Adrenal gland (tissue), 5 donors: ENCODE measurements around the gene EWSR1.

Experiments used
- POLR2A ChIP-seq, 2 donors: fragments of 450-650 bp; IDR thresholded peaks; one replicate each; pipeline ENCODE4 v1.6.1; 2017; ENCODE audit warnings: antibody characterized with exemption in 2 of 2, mild to moderate bottlenecking in 2 of 2, moderate library complexity in 1 of 2
- TF ChIP-seq, protein P1 (sequence below), 6 experiments: fragments of 450-650 bp in 4 of 6; fragments of 200-600 bp in 2 of 6; sonication (generic) in 1 of 6; IDR thresholded peaks; 1 replicate in 5 of 6; 2 replicates in 1 of 6; pipeline versions ENCODE4 v1.5.1 to v1.8.0; 2016 to 2021; ENCODE audit warnings: antibody characterized with exemption in 6 of 6, mild to moderate bottlenecking in 2 of 6, moderate library complexity in 1 of 6
- donor health status: DM: no; HTN: no; CAD: no.

DNA sequence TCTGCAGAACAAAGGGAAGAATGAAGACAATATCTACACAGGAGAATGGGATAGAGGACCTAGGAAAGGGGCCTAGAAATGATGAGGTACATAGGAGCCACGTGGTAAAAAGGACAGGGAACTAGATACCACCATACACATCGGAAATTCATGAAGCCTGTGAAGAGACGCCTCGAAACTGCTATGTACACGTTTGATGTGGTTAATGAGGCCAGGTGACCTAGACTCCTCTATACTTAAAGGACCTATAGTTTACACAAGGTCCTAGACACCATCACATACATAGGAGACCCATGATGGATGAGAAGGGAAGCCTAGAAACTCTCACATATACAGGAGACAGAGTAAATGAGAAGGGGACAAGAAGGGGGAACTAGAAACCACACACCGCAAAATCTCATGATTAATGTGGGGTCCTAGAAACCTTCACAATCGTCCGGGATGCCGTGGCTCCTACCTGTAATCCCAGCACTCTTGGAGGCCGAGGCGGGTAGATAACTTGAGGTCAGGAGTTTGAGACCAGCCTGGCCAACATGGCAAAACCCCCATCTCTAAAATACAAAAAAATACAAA, 24.1 kb upstream of the EWSR1 start:
- no peak for TF ChIP-seq POLR2A (IDR thresholded peaks at IDR 0.05)
- TF ChIP-seq, protein P1, sequence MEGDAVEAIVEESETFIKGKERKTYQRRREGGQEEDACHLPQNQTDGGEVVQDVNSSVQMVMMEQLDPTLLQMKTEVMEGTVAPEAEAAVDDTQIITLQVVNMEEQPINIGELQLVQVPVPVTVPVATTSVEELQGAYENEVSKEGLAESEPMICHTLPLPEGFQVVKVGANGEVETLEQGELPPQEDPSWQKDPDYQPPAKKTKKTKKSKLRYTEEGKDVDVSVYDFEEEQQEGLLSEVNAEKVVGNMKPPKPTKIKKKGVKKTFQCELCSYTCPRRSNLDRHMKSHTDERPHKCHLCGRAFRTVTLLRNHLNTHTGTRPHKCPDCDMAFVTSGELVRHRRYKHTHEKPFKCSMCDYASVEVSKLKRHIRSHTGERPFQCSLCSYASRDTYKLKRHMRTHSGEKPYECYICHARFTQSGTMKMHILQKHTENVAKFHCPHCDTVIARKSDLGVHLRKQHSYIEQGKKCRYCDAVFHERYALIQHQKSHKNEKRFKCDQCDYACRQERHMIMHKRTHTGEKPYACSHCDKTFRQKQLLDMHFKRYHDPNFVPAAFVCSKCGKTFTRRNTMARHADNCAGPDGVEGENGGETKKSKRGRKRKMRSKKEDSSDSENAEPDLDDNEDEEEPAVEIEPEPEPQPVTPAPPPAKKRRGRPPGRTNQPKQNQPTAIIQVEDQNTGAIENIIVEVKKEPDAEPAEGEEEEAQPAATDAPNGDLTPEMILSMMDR (IDR thresholded peaks at IDR 0.05), result no peak
